Brain microvascular endothelial cell (primary cell): Measurements from ENCODE around the gene ARFIP1.

Experiments used
- DNase-seq: peaks from one replicate; pipeline ENCODE4 v3.0.0-alpha.2; 2020
- H3K27ac ChIP-seq: fragments of 250-450 bp; sonication (Bioruptor Pico); 2 replicates; pipeline ENCODE4 v1.5.1; 2020; ENCODE audit warnings: mild to moderate bottlenecking, moderate library complexity
- H3K27me3 ChIP-seq: fragments of 250-450 bp; sonication (Bioruptor Pico); replicated peaks from 2 replicates; pipeline ENCODE4 v1.5.1; 2020; ENCODE audit warnings: mild to moderate bottlenecking
- H3K36me3 ChIP-seq: fragments of 250-450 bp; sonication (Bioruptor Pico); replicated peaks from 2 replicates; pipeline ENCODE4 v1.5.1; 2020; ENCODE audit warnings: mild to moderate bottlenecking
- H3K4me3 ChIP-seq: 2 replicates; pipeline ENCODE4 v1.5.1; 2011; ENCODE audit warnings: low read depth, mild to moderate bottlenecking, control low read depth, low read length, moderate library complexity
- CTCF ChIP-seq: IDR thresholded peaks from 2 replicates; pipeline ENCODE4 v1.5.1; 2011; ENCODE audit warnings: low read depth, mild to moderate bottlenecking, moderate library complexity, low read length, control low read depth, inconsistent platforms; ENCODE audit errors: missing control alignments
- in situ Hi-C: cut with HindIII; loops from 2 replicates; pipeline ENCODE4 v1.10.0; 2017; ENCODE audit warnings: low sequenced_read_pairs, low pct_ligation_motif_present

ARFIP1 gene

GRCh38 chr4:152956650-152957436 lies 177.1 kb downstream of the ARFIP1 start:
- peak; percentile 80 for DNase-seq
- in situ Hi-C loops, result no loop called here
- no peak overlapping the region for H3K4me3 ChIP-seq

GRCh38 chr4:152957437-152958171 lies 177.8 kb downstream of the ARFIP1 start:
- Histone ChIP-seq H3K27ac (no peak overlapping the region), H3K36me3 (no peaks in the 10 kb centered on the region), H3K4me3 (no peak overlapping the region), H3K27me3 (no peaks in the 10 kb centered on the region)
- TF ChIP-seq CTCF, result peak; percentile 19
- no peak for DNase-seq
- in situ Hi-C loops, result no loop called here

More at GRCh38 chr4:152956650-152957436, 177.1 kb downstream of the ARFIP1 start:
- no peak overlapping the region for H3K27ac ChIP-seq
- no peaks in the 10 kb centered on the region for H3K27me3 ChIP-seq
- H3K36me3 ChIP-seq, result no peaks in the 10 kb centered on the region
- TF ChIP-seq CTCF, result no peak

- no peak for DNase-seq
- in situ Hi-C loops, result no loop called here
- TF ChIP-seq CTCF, result no peak
- H3K36me3 ChIP-seq, result no peaks in the 10 kb centered on the region
- H3K27me3 ChIP-seq, result no peaks in the 10 kb centered on the region
- H3K4me3 ChIP-seq, result no peak overlapping the region
- no peak overlapping the region for H3K27ac ChIP-seq
Measured at GRCh38 chr4:152959080-152959479, 179.3 kb downstream of the ARFIP1 start.

DNA sequence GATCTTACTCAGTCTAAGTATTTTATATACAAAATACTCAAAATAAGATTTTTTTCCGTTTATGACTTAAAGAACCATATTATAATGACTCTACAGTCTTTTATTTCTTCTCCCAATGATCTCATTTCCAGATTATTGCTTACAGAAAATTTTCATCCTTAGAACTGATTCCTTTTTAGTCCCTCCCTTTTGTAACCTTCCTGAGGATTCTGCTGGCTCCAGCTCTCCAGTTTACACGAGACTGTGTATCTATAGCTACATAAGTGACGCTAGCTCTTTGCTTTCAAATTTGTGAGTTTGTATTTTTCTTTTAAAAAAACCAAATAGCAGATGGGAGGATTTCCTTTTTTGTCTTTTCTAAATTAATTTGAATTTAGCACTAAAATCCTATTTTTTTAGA lies 180.3 kb downstream of the ARFIP1 start:
- Histone ChIP-seq H3K4me3 (no peak overlapping the region), H3K36me3 (no peaks in the 10 kb centered on the region), H3K27me3 (no peaks in the 10 kb centered on the region), H3K27ac (no peak overlapping the region)
- in situ Hi-C loops, result no loop called here
- no peak for TF ChIP-seq CTCF
- DNase-seq, result no peak

DNA sequence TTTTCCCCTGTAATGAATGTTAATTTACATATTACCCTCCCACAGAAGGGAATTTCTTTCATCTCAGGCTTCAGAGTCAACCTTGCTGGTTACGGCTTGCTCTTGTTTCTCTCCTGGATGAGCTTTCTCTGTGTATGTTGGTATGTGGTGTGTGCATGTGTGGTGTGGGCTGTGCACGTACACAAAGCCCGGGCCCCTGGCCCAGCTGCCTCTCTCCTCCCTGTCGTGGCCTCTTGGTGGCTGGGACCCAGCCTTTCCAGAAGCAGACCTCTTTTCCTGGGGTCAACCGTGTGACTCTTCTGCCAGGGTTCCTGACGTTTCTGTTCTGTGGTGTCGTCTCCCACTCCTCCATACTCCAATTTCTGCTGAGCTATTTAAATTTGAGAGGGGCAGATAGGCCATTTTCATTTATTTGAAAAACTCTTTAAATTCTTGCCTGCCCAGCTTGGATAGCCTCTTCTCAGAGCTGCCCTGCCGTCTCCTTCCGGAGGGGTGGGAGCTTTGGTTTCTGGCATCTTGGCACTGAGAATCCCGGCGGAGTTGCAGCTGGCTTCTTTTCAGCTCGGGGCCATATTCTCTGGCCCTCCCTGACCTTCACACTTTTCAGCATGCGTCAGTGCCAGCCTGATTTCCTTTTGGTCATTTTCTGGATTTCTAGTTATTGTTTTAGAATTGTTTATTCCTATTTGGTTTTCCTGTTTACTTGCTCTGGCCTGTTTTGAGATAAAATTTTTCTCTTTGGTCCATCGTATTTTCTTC lies 181.4 kb downstream of the ARFIP1 start:
- Histone ChIP-seq H3K4me3 (no peak overlapping the region), H3K27ac (no peak overlapping the region), H3K36me3 (no peaks in the 10 kb centered on the region), H3K27me3 (no peaks in the 10 kb centered on the region)
- no peak for TF ChIP-seq CTCF
- DNase-seq, result no peak
- in situ Hi-C loops, result no loop called here
